NCI-H1930 (cell line): Measurements from ENCODE around the gene SEMA4D.

ENCODE experiments used
- DNase-seq, 2 experiments: peaks; one replicate each; lab custom pipeline; 2025; lab: John Stamatoyannopoulos, UW

The SEMA4D gene

DNA sequence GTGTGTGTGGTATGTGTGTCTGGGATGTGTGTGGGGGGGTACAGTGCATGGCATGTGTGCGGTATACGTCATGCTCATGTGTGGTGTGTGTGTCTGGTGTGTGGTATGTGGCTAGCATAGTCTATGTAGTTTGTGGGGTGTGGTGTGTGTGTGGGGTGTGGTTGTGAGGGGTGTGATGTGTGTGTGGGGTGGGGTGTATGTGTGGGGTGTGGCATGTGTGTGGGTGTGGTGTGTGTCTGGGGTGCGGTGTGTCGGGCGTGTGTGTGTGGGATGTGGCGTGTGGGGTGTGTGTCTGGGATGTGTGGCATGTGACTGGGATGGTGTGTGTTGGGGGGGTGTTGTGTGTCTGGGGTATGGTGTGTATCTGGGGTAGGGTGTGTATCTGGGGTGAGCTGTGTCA lies 127.3 kb downstream of the SEMA4D start:
- no peak for DNase-seq

DNA sequence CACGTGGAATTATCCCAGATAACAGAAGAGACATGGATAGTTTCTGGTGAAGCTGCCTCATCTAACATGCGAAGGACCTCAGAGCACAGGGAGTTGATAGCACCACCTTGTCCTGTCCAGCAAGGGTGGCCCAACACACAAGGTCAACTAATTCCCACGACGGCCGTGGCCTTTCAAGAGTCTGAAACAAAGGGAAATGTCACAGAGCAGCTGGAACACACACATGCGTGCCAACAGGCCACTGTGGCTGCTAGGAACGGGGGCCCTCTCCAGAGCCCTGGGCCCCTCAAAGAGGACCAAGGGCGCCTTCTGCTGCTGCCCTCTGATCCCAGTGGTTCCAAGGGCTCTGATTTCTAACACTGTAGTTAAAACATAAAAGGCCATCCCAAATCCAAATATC lies 128.9 kb downstream of the SEMA4D start:
- DNase-seq = no peak

- DNase-seq = no peak
Measured at GRCh38 chr9:89368550-89368949, 129.4 kb downstream of the SEMA4D start.

DNA sequence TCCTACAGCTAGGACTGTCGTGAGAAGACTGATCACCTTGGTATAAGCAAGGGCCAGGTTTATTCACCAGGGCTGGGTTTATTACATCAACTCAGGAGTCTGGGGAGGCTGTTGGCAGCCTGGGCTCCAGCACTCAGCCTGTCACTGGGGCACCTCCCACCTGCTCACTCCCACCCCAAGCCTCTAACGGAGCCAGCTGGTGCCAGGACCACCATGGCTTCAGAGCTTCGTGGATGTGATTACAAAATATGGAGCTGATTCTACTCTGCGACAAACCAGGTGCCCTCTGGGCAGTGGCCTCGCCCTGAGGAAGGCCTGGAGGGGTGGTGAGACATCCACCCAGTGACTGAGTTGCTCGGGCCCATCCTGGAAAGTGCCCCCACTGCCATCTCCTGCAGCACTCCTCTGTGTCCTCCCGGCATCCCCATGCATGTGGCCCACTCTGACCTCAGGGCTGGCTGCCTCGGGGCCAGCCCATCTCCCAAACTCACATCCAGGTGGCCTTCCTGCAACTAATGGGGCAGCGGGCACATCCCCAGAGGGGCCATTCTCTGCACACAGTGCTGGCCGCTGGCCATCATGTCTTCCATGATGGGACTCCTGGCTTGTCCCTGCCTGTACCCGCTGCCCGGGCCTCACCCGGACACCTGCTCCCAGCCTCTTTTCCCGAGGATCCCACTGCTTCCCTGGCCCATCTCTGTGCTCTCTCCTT lies 130.0 kb downstream of the SEMA4D start:
- DNase-seq = no peak

DNA sequence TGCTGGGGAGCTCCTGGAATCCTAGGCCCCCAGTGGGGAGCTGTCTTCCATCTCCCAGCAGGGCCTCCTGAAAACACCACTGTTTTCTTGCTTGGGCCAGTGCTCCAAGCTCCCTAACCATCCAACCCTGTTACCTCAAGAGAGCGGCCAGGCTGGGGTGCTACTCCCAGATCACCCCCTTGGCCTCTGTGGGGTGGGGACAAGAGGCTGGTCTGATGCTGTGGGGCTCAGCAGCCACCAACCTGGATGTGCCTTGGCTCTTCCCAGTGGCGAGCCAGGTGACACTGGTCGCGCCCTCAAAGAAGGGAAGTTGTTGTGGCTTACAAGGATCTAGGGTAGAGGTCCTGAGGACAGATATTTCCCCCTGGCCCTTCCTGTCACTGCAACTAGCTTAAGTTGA lies 130.6 kb downstream of the SEMA4D start:
- no peak for DNase-seq

DNA sequence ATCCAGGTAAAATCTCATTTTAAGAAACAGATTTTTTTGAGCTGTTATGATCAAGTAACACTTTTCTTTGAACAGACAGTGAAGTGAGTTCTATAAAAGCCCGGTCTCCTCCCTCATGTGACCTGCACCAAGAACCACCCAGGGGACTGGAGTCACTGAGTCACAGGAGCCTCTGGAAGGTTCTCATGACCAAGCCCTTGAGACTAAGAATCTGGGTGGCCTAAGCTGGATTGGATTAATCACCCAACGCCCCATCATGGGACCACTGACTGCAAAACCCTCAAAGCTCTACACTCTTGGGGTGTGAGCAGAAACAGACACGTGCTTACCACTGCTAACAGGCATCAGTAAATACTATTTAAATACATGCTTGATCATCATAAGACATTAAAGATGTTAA lies 131.2 kb downstream of the SEMA4D start:
- DNase-seq = no peak

DNA sequence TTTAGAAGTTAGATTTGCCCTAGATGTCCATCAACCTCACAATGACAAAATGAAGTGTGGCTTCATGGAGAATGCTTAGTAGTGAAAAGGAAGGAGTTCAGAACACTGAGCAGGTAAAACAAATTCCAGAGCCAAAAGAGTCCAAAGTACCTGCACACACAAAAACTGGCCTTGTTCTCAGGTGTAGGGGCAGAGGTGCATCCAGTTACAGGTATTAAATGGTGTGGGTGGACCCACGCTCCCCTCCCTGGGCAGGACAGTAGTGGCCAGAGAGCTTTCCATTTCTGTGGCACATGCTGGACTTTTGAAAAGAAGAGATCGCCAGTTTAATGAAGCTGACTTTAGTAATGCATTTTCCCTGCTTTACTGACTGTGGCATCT lies 132.4 kb downstream of the SEMA4D start:
- no peak for DNase-seq

DNA sequence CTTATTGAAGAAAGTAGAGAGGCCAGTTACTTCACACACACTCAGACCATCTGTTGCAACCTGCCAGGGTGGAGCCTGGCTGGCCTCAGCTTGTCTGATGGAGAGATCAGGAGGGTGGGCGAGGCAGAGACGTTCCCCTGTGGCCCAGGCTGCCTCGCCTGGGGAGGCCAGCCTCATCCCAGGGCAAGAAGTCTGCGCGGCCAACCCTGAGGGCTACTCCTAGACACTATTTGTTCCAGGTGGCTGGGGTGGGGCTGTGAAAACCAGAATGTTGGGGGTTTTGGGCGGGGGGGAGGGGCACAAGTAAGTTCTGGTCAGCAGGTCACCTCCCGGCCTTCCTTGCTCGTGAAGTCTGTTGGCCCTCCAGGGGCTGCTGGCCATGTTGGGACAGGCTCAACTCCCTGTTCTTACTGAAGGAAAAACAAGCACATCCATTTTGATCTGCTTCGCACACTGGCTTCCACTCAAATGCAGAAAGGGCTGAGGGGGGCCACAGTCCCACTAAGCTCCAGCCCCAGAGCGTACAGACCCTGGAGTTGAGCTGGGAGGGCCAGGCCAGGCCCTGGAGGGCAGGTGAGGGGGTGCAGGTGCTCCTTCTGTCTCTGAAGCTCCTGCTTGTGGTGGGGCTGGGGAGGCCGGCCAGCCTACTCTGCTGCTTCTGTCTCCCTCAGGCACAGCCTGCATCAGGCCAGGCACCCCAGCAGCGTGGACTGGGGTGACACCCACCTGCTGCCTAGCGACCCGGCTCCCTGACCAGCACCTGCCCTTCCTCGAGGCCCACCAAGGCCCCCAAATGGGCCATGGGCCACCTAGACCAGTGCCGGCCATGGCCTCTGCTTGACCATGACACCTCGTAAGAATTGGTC lies 133.0 kb downstream of the SEMA4D start:
- no peak for DNase-seq

DNA sequence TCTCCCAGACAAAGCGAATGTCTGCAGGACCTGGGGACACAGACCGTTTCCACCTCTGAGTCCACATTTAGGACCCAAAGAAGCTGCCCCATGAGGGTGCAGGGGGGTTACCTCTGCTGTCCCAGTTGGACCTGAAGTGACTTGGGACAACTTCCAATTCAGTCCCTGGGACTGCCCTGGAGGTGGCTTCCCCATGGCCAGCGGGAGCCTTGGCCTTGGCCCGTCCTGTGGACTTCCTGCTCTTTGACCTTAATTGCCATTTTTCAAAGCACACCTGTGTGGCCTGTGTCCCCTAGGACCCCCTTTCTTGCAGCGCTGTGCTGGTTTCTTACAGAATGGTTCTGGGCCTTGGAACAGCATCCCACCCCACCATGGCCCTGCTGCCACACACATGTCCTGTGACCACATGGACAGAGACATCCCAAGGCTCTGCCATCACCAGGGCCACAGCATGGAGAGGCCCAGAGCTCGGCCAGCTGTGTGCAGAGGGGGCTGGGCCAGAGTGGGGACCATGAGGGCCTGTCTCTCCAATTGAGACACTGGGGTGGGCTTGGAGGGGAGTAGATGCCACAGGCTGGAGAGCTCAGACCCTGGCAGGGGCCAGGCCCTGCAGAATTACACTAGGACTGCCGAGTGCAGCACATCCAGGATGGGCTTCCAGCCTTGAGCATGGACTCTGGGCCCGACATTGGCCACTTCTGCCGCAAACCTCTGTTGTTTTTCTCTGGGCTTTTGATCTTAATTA lies 133.8 kb downstream of the SEMA4D start:
- no peak for DNase-seq

GRCh38 chr9:89363311-89363670 lies 134.6 kb downstream of the SEMA4D start:
- DNase-seq = no peak

GRCh38 chr9:89362647-89363310 lies 135.1 kb downstream of the SEMA4D start:
- DNase-seq = no peak

- no peak for DNase-seq
Measured at GRCh38 chr9:89361816-89362646, 135.9 kb downstream of the SEMA4D start.

- no peak for DNase-seq
Measured at GRCh38 chr9:89361031-89361430, 136.9 kb downstream of the SEMA4D start.

DNA sequence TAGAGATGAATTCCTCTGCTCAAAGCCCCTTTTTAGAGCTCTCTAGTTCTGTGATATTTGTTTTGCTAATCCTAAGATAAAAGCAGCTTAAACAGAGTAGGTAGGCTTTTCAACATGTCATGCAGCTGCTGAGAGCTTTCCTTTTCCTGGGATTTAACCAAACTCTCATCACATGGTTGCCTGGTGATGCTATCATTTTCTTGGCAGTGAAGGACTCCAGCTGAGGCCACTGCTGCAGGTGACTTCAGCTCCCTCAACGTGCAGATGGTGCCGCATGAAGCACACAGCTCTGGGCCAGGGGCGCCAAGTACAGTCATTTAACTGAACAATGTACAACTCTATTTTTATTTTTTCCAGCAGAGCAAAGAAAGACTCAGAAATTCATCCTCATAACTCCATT lies 137.4 kb downstream of the SEMA4D start:
- DNase-seq = no peak

- DNase-seq = no peak
Measured at GRCh38 chr9:89359751-89360261, 138.1 kb downstream of the SEMA4D start.

DNA sequence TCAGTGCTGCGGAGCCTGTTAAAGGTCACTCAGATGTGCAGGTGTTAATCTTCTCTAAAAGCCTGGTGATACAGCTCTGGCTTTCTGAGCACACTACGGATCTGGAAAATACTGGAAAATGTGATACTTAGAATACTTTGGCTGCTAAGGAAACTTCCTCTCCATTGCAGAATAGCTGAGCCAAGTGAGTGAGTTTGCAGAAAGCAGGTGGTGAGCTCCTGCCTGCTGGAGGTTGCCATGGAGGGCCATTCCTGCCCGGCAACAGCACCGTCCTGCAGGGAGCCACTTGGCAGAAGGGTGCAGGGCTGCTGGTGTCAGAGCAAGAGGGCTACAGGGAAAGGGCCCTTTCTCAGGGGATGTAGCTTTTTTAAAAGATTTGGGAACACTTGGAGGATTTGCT lies 138.9 kb downstream of the SEMA4D start:
- DNase-seq = no peak

DNA sequence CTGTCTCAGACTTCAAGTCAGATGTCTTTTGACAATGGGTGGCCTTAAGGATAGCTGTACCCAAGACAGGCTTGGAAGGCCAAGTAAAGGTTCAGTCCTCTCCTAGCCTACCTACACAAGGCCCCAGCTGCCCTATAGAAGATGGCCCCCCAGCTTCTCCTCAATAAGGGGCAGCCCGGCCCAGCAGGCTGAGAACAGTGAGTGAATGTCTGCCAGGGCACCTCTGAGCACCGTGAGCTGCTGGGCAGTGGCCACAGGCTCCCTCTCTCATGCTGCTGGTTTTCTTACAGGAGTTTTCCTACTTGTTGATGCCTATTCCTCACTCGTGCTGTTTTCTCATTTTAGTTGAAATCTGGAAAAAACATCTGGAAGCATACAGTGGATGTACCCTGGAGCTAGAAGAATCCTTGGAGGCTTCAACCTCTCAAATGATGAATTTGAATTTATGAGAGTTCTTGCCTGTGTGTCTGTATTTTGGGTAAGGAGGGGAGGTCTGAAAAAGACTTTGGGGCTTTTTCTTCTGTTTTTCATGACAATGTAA lies 139.5 kb downstream of the SEMA4D start:
- DNase-seq = no peak

DNA sequence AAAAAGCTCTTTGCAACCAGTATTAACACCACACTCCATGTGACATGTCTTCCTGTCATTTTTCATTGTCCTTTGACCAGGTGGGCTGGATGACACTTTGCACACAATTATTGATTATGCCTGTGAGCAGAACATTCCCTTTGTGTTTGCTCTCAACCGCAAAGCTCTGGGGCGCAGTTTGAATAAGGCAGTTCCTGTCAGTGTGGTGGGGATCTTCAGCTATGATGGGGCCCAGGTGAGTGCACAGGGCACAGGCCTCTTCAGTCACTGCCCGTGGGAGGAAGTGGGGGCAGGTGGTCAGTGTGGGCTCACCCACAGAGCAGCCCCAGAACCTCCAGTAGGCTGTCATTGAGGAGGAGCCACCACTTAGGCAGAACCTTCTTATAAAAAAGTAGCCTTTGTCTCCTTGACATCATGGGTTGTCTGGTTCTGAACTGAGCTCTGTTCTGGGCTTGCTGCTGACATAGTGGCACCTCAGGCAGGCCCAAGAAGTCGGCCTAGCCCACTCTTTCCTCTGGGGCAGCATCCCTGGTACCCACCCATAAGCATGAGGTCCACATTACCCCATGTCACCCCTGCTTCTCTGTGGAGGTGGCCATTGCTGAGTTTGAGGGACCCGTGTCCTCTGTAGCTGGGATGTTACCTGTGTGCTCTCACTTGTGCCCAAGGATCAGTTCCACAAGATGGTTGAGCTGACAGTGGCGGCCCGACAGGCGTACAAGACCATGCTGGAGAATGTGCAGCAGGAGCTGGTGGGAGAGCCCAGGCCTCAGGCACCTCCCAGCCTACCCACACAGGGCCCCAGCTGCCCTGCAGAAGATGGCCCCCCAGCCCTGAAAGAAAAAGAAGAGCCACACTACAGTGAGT lies 140.3 kb downstream of the SEMA4D start:
- no peak for DNase-seq

- DNase-seq = no peak
Measured at GRCh38 chr9:89356782-89357181, 141.1 kb downstream of the SEMA4D start.

DNA sequence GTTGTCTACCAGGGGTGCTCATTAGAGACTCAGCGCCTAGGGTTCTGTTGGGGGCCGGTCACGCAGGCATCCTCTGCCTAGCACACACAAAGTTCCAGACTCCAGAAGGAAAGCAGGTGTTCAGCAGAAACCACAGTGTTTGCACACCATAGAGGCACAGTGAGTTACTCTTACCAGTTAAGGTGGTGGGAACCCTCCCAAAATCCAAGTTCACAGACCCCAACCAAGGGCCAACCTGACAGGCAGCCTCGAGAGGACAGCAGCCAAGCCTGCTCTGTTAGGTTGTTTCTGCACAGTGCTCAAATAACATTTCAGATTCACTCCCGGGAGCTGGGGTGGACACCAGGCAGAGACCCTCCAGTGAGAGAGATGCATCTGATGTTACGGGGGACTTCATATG lies 143.4 kb downstream of the SEMA4D start:
- no peak for DNase-seq
